ENCODE data around the gene ACSF3.

ACSF3 gene

DNA sequence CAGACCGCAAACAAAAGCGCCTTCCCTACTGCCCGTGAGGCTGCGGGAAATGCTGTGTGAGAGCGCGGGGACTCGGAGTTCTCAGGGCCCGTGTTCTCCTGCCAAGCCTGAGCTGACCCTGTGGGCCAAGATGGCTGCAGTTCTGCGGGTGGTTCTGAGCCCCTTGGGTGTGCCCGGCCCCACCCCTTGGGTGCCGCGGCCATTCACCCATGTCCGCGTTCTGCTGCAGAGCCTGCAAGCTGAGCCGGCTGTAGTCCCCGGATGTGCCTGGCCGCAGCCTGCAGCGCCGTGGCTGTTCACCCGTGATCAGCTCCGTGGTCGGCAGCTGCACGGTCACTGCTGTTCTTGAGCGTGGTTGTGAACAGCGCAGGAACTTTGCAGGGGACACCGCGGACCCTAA, 20.0 kb downstream of the ACSF3 start:
- no peak overlapping the region for H3K4me3 Mint-ChIP-seq
- ATAC-seq (no peak), DNase-seq (no peak)
- H3K36me3 Mint-ChIP-seq (ENCODE audit: low read depth): peaks cover 17% of the 10 kb centered on the region
- H3K9me3 Mint-ChIP-seq: no peaks in the 10 kb centered on the region
- H3K27ac Mint-ChIP-seq: no peak overlapping the region
- H3K4me1 Mint-ChIP-seq: peaks cover 26% of the 10 kb centered on the region
- no peaks in the 10 kb centered on the region for H3K27me3 Mint-ChIP-seq

DNA sequence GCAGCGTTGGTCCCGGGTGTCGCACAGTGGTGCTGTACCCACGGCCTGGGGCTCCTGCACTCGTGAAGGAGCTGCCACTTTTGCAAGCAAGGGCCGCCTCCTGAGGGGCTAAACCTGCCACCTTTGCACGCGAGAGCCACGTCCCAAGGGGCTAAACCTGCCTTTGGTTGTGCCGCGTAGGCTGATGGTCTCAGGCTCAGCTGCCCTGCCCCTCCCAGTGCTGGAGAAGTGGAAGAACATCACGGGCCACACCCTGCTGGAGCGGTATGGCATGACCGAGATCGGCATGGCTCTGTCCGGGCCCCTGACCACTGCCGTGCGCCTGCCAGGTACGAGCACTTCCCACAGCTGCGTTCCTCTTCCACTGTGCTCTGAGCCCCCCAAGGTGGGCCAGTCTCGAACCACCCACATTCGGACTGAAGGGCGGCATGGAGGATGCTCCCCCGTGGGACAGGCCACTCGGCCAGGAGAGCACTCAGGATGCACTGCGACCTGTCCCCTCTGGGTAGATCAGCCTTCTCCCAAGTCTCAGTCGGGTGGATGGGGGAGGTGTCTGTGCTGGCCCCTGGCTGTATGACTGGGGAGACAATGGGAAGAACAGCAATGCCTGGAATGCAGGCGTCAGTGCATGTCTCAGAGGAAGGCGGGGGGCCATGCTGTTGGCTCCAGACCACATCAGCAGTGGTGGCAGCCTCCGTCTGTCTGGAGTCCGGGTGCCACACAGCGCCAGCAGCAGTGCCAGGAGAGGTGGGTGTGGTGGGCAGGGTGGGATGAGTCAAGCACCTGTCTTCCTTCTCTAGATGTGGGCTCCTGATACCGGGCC, 20.7 kb downstream of the ACSF3 start:
- no peaks in the 10 kb centered on the region for H3K9me3 Mint-ChIP-seq
- ATAC-seq: peak; percentile 28
- peak overlapping the region; percentile 91 for H3K27ac Mint-ChIP-seq
- H3K4me1 Mint-ChIP-seq: peaks cover 28% of the 10 kb centered on the region
- no peaks in the 10 kb centered on the region for H3K27me3 Mint-ChIP-seq
- peaks cover 20% of the 10 kb centered on the region for H3K36me3 Mint-ChIP-seq (ENCODE audit: low read depth)
- DNase-seq: no peak
- peak overlapping the region; percentile 71 for H3K4me3 Mint-ChIP-seq

DNA sequence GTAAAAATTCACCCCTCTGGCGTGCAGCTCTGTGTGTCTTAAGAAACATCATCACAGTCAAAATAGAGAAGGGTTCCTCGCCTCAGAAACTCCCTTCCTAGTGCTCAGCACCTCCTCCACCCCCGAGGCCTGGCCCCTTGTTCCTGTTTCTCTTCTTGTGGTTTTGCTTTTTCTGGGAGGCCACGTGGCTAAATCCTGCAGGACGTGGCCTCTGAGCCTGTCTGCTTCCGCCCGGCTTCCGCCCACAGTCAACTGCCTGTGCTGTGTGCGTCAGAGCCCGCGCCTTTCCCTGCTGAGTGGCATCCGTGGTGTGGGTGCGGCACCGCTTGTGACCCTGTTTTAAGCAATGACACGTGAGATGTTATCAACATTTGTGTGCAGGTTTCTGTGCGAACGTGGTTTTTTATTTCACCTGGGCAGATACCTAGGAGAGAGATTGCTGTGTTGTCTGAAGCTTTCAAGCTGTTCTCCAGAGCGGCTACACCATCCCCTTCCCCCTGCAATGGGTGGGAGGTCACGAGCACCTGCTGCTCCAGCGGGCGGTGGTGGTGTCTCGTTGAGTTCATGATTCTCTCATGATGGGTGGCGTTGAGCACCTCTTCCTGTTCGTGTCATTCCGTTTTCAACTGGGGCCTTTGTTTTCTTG, 21.7 kb downstream of the ACSF3 start:
- no peaks in the 10 kb centered on the region for H3K9me3 Mint-ChIP-seq
- peaks cover 28% of the 10 kb centered on the region for H3K4me1 Mint-ChIP-seq
- DNase-seq (peak; percentile 77), ATAC-seq (peak; percentile 90)
- H3K27ac Mint-ChIP-seq: peak overlapping the region; percentile 91
- peaks cover 21% of the 10 kb centered on the region for H3K36me3 Mint-ChIP-seq (ENCODE audit: low read depth)
- peak overlapping the region; percentile 71 for H3K4me3 Mint-ChIP-seq
- H3K27me3 Mint-ChIP-seq: no peaks in the 10 kb centered on the region

DNA sequence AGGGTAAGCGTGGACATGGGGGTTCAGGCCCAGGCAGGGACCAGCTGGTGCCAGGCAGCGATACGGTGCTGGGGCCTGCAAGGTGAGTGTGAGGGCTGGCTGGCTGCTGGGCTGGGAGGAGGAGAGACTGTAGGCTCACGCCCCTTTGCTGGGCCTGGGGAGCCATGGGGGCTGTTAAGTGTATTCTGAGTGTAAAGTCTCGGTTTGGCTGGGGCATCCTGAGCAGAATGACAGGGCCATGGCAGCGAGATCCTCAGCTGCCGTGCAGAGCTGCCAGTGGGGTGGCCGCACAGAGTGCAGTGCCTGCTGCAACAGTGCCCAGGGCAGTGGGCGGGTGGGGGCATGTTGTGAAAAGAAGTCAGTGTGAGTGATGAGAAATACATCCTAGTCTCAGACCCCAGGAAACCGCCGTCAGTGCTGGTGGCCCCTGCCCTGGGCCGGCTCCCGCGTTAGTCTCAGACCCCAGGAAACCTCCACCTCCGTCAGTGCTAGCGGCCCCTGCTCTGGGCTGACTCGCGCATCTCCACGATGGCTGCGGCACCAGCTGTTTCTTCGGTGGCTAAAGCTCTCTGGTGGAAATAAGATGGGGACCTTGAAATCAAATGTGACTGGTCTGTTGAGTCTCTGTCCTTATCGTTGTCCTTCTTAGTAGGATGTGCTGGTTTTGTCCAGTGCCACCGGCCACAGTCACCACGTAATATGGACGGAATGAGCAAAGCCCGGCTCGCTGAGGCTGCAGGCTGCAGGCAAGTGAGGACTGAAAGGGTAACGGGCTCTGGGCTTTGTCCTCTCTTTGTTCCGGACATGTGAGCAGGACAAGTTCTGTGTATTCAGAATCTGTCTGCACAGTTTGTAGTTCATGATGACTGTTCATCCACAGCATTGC, 22.9 kb downstream of the ACSF3 start:
- Mint-ChIP-seq H3K4me1 (peaks cover 28% of the 10 kb centered on the region), H3K27me3 (no peaks in the 10 kb centered on the region), H3K9me3 (no peaks in the 10 kb centered on the region), H3K4me3 (no peak overlapping the region), H3K36me3 (ENCODE audit: low read depth) (peaks cover 21% of the 10 kb centered on the region), H3K27ac (no peak overlapping the region)
- ATAC-seq (no peak), DNase-seq (no peak)

DNA sequence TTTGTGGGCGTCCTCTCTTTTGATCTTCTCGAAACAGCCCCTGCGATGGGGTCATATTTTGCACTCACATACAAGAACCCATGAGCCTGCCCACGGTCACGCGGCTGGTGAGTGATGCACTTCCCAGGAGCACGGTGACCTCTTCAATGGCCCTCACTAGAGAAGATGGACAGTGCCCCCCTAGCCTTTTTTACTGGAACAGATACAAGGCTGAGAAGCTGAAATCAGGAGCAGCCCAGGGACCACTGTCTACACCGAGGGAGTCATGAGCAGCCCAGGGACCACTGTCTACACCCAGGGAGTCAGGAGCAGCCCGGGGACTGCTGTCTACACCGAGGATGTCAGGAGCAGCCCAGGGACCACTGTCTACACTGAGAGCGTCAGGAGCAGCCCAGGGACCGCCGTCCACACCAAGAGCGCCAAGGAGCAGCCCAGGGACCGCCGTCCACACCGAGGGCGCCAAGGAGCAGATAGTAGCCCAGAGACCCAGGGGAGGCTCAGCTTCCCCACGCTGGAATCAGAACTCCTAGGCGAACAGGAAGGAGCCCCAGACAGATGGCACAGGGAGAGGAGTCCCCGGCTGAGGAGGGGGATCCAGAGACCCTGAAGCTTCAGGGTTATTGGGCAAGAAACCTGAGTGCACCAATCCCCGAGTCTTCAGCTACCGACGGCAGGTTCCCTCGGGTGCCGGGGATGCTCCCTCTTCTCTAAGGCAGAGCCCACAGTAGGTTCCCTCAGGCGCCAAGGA, 23.7 kb downstream of the ACSF3 start:
- Mint-ChIP-seq H3K4me3 (no peak overlapping the region), H3K4me1 (peaks cover 30% of the 10 kb centered on the region), H3K36me3 (ENCODE audit: low read depth) (peaks cover 21% of the 10 kb centered on the region), H3K27ac (no peak overlapping the region), H3K27me3 (no peaks in the 10 kb centered on the region), H3K9me3 (no peaks in the 10 kb centered on the region)
- ATAC-seq: no peak
- DNase-seq: no peak

DNA sequence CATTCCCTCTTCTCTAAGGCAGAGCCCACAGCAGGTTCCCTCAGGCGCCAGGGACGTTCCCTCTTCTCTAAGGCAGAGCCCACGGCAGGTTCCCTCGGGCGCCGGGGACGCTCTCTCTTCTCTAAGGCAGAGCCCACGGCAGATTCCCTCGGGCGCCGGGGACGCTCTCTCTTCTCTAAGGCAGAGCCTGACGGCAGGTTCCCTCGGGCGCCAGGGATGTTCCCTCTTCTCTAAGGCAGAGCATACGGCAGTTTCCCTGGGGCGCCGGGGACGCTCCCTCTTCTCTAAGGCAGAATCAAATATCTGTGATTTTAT, 24.3 kb downstream of the ACSF3 start:
- Mint-ChIP-seq H3K36me3 (ENCODE audit: low read depth) (peaks cover 21% of the 10 kb centered on the region), H3K4me3 (no peak overlapping the region), H3K27ac (no peak overlapping the region), H3K27me3 (no peaks in the 10 kb centered on the region), H3K4me1 (peaks cover 34% of the 10 kb centered on the region), H3K9me3 (no peaks in the 10 kb centered on the region)
- DNase-seq (no peak), ATAC-seq (no peak)

GRCh38 chr16:89118361-89119165, 24.9 kb downstream of the ACSF3 start:
- no peak for DNase-seq
- H3K4me3 Mint-ChIP-seq: no peak overlapping the region
- no peaks in the 10 kb centered on the region for H3K9me3 Mint-ChIP-seq
- H3K27me3 Mint-ChIP-seq: no peaks in the 10 kb centered on the region
- peaks cover 24% of the 10 kb centered on the region for H3K36me3 Mint-ChIP-seq (ENCODE audit: low read depth)
- H3K27ac Mint-ChIP-seq: no peak overlapping the region
- H3K4me1 Mint-ChIP-seq: peaks cover 38% of the 10 kb centered on the region
- no peak for ATAC-seq

GRCh38 chr16:89119166-89119621, 25.5 kb downstream of the ACSF3 start:
- no peaks in the 10 kb centered on the region for H3K9me3 Mint-ChIP-seq
- ATAC-seq: no peak
- peaks cover 26% of the 10 kb centered on the region for H3K36me3 Mint-ChIP-seq (ENCODE audit: low read depth)
- no peak for DNase-seq
- H3K4me3 Mint-ChIP-seq: no peak overlapping the region
- H3K27me3 Mint-ChIP-seq: no peaks in the 10 kb centered on the region
- H3K27ac Mint-ChIP-seq: no peak overlapping the region
- peaks cover 33% of the 10 kb centered on the region for H3K4me1 Mint-ChIP-seq

- no peak overlapping the region for H3K27ac Mint-ChIP-seq
Measured at GRCh38 chr16:89119661-89120141, 26.0 kb downstream of the ACSF3 start.

GRCh38 chr16:89120281-89120680, 26.6 kb downstream of the ACSF3 start:
- DNase-seq (no peak), ATAC-seq (no peak)
- peaks cover 22% of the 10 kb centered on the region for H3K4me1 Mint-ChIP-seq
- H3K27me3 Mint-ChIP-seq: no peaks in the 10 kb centered on the region
- H3K4me3 Mint-ChIP-seq: no peak overlapping the region
- H3K36me3 Mint-ChIP-seq (ENCODE audit: low read depth): peaks cover 19% of the 10 kb centered on the region
- H3K9me3 Mint-ChIP-seq: no peaks in the 10 kb centered on the region
- H3K27ac Mint-ChIP-seq: no peak overlapping the region

More at GRCh38 chr16:89119661-89120141, 26.0 kb downstream of the ACSF3 start:
- Mint-ChIP-seq H3K9me3 (no peaks in the 10 kb centered on the region), H3K27me3 (no peaks in the 10 kb centered on the region), H3K36me3 (ENCODE audit: low read depth) (peaks cover 24% of the 10 kb centered on the region), H3K4me1 (peaks cover 28% of the 10 kb centered on the region), H3K4me3 (no peak overlapping the region)
- no peak for ATAC-seq
- no peak for DNase-seq

- H3K9me3 Mint-ChIP-seq: no peaks in the 10 kb centered on the region
- no peak overlapping the region for H3K27ac Mint-ChIP-seq
- H3K36me3 Mint-ChIP-seq (ENCODE audit: low read depth): peaks cover 22% of the 10 kb centered on the region
- H3K27me3 Mint-ChIP-seq: no peaks in the 10 kb centered on the region
- no peak for DNase-seq
- no peak overlapping the region for H3K4me3 Mint-ChIP-seq
- no peak for ATAC-seq
- H3K4me1 Mint-ChIP-seq: peaks cover 15% of the 10 kb centered on the region
Measured at GRCh38 chr16:89120921-89121351, 27.3 kb downstream of the ACSF3 start.

DNA sequence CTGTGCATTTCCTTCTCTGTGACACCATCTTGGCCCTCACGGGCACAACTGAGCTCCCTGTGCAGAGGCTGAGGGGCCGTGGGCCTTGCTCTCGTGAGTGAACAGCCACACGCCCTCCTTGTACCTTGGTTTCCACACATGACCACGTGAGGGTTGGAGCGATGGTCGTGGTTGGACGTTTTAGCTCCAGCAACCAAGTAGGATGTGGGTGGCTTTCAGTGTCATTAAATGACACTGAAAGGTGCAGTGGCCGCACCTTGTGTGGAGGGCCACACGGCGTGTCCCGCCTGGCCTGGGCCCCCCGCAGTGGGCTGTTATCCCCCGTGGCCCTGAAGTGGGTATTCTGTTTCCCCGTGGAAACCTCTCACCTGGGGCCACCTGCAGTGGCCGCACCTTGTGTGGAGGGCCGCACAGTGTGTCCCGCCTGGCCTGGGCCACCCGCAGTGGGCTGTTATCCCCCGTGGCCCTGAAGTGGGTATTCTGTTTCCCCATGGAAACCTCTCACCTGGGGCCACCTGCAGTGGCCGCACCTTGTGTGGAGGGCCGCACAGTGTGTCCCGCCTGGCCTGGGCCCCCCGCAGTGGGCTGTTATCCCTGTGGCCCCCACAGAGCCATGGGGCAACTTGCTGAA, 28.2 kb downstream of the ACSF3 start:
- Mint-ChIP-seq H3K4me3 (no peak overlapping the region), H3K36me3 (ENCODE audit: low read depth) (peaks cover 22% of the 10 kb centered on the region), H3K4me1 (peaks cover 12% of the 10 kb centered on the region), H3K27me3 (no peaks in the 10 kb centered on the region), H3K27ac (no peak overlapping the region), H3K9me3 (no peaks in the 10 kb centered on the region)
- no peak for ATAC-seq
- no peak for DNase-seq

GRCh38 chr16:89122322-89122851, 28.7 kb downstream of the ACSF3 start:
- DNase-seq (no peak), ATAC-seq (peak; percentile 9)
- Mint-ChIP-seq H3K4me1 (peaks cover 12% of the 10 kb centered on the region), H3K27me3 (no peaks in the 10 kb centered on the region), H3K4me3 (no peak overlapping the region), H3K36me3 (ENCODE audit: low read depth) (peaks cover 19% of the 10 kb centered on the region), H3K27ac (no peak overlapping the region), H3K9me3 (no peaks in the 10 kb centered on the region)
